ENCODE measurements around the gene KRT76. TPM values are rescaled to one million over a fixed set of nuclear protein-coding genes. Genes with fewer than 3 reads are reported as not detected.

KRT76 gene
- total and polyA plus RNA-seq, 4 donors = not detected

DNA sequence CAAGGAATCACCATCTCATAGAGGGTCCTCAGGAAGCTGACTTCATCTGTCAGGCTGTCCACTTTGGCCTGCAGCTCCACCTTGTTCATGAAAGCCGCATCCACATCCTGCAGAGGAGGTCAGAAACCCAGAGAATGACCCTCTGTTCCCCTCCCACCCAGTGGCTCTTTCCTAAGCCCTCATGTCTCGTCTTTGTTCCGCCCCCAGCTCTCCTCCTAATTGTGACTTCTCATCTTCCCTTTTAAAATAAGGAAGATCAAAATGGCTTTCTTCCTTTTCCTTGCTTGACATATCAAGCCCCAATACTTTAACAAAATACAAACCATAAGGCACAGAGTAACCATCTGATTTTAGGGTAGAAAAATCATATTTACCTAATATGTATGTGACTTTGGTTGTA lies 4.4 kb downstream of the KRT76 start:
- no peak overlapping the region for H3K4me3 ChIP-seq
- no peaks in the 10 kb centered on the region for H3K4me1 ChIP-seq (ENCODE audit: control insufficient read depth in 5 of 5, insufficient read depth in 5 of 5, low read length in 5 of 5)
- H3K27me3 ChIP-seq (ENCODE audit: control insufficient read depth in 3 of 3, insufficient read depth in 3 of 3, low read length in 2 of 3) = peaks cover 0 to 12% (median 0%) of the 10 kb centered on the region in 3 donors
- ATAC-seq (ENCODE audit: insufficient read depth, low FRiP score) = no peak
- TF ChIP-seq, protein P1, sequence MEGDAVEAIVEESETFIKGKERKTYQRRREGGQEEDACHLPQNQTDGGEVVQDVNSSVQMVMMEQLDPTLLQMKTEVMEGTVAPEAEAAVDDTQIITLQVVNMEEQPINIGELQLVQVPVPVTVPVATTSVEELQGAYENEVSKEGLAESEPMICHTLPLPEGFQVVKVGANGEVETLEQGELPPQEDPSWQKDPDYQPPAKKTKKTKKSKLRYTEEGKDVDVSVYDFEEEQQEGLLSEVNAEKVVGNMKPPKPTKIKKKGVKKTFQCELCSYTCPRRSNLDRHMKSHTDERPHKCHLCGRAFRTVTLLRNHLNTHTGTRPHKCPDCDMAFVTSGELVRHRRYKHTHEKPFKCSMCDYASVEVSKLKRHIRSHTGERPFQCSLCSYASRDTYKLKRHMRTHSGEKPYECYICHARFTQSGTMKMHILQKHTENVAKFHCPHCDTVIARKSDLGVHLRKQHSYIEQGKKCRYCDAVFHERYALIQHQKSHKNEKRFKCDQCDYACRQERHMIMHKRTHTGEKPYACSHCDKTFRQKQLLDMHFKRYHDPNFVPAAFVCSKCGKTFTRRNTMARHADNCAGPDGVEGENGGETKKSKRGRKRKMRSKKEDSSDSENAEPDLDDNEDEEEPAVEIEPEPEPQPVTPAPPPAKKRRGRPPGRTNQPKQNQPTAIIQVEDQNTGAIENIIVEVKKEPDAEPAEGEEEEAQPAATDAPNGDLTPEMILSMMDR (IDR thresholded peaks at IDR 0.05; ENCODE audit: control extremely low read depth, extremely low read depth) = no peak
- no peak overlapping the region for H3K27ac ChIP-seq (ENCODE audit: low read depth in 1 of 2, low read length in 1 of 2)
- DNase-seq = no peak
- 66 to 78% methylated on average over 3 of the region's 3 CpGs for WGBS, 2 donors
- H3K9ac ChIP-seq (ENCODE audit: insufficient read depth in 1 of 2, low read length in 2 of 2) = no peak overlapping the region
- peaks cover 0 to 3% (median 0%) of the 10 kb centered on the region in 4 donors for H3K9me3 ChIP-seq (ENCODE audit: control insufficient read depth in 4 of 4, insufficient read depth in 3 of 4, low read length in 3 of 4)
- no peaks in the 10 kb centered on the region for H3K36me3 ChIP-seq (ENCODE audit: control insufficient read depth in 4 of 4, insufficient read depth in 4 of 4, low read length in 4 of 4)

DNA sequence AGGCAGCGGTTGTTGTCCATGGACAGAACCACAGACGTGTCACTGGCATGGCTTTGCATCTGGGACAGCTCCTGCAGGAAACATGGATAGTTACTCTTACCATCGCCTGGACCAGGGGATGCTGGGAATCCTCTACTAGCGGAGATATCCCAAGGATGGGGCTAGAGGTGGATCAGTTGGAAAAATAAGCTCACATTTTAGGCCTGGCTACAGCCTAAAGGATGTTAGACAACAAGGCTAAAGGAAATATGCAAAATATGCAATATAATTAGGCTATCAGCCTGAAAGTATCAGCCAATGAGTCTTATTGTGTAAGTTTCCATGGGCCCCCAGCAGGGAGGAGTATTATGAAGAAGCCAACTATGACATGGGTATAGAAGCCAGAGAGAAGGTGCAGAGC lies 5.0 kb downstream of the KRT76 start:
- no peak overlapping the region for H3K9ac ChIP-seq (ENCODE audit: insufficient read depth in 1 of 2, low read length in 2 of 2)
- H3K27me3 ChIP-seq (ENCODE audit: control insufficient read depth in 3 of 3, insufficient read depth in 3 of 3, low read length in 2 of 3) = peaks cover 0 to 12% (median 0%) of the 10 kb centered on the region in 3 donors
- H3K36me3 ChIP-seq (ENCODE audit: control insufficient read depth in 4 of 4, insufficient read depth in 4 of 4, low read length in 4 of 4) = no peaks in the 10 kb centered on the region
- H3K27ac ChIP-seq (ENCODE audit: low read depth in 1 of 2, low read length in 1 of 2) = no peak overlapping the region
- ATAC-seq (ENCODE audit: insufficient read depth, low FRiP score) (no peak), DNase-seq (no peak)
- no peak overlapping the region for H3K4me3 ChIP-seq
- H3K9me3 ChIP-seq (ENCODE audit: control insufficient read depth in 4 of 4, insufficient read depth in 3 of 4, low read length in 3 of 4) = peaks cover 0 to 3% (median 0%) of the 10 kb centered on the region in 4 donors
- TF ChIP-seq, protein P1 (IDR thresholded peaks at IDR 0.05; ENCODE audit: control extremely low read depth, extremely low read depth) = no peak
- H3K4me1 ChIP-seq (ENCODE audit: control insufficient read depth in 5 of 5, insufficient read depth in 5 of 5, low read length in 5 of 5) = no peaks in the 10 kb centered on the region
- WGBS, 2 donors = 90 to 95% methylated on average over 4 of the region's 4 CpGs

DNA sequence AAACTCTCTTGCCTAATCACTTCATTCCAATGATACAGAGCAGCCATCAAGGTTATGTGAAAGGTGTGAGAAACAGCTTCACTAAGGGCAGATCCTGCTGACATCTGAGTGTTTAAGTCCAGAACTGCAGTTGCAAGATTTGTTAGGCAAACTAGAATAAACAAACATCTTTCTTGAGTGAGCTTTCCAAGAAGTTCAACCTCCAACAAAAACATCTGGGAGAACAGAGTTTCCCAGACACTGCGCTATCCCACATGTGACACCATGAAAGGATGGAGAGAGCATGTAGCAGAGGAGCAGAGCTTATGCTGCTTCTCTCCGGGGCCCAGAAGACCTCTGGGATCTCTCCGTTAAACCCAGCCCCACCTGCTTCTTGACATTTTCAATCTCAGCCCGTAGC lies 5.6 kb downstream of the KRT76 start:
- Histone ChIP-seq H3K36me3 (ENCODE audit: control insufficient read depth in 4 of 4, insufficient read depth in 4 of 4, low read length in 4 of 4) (no peaks in the 10 kb centered on the region), H3K4me3 (no peak overlapping the region), H3K4me1 (ENCODE audit: control insufficient read depth in 5 of 5, insufficient read depth in 5 of 5, low read length in 5 of 5) (no peaks in the 10 kb centered on the region), H3K9ac (ENCODE audit: insufficient read depth in 1 of 2, low read length in 2 of 2) (no peak overlapping the region), H3K27ac (ENCODE audit: low read depth in 1 of 2, low read length in 1 of 2) (no peak overlapping the region), H3K9me3 (ENCODE audit: control insufficient read depth in 4 of 4, insufficient read depth in 3 of 4, low read length in 3 of 4) (peaks cover 0 to 3% (median 0%) of the 10 kb centered on the region in 4 donors), H3K27me3 (ENCODE audit: control insufficient read depth in 3 of 3, insufficient read depth in 3 of 3, low read length in 2 of 3) (peaks cover 0 to 12% (median 0%) of the 10 kb centered on the region in 3 donors)
- DNase-seq (no peak), ATAC-seq (ENCODE audit: insufficient read depth, low FRiP score) (no peak)
- 79% methylated on average over 4 of the region's 4 CpGs for WGBS, 2 donors
- TF ChIP-seq, protein P1 (IDR thresholded peaks at IDR 0.05; ENCODE audit: control extremely low read depth, extremely low read depth) = no peak

DNA sequence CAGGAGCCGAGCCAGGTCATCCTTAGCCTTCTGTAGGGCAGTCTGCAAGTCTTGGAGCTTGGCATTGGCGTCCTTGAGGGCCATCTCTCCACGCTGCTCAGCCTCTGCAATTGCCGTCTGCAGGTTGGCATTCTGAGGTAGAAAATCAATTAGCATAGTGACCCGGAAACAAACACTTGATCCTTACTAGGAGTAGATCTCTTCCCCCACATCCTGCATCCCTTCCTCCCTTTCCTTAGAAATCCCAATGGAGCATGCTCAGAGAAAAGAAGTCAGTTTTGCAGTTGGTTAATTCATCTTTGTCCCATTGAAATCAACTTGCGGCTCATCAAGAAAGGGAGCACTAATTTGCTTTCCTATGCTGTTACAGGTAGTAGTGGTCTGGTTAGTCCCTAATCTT lies 6.1 kb downstream of the KRT76 start:
- Histone ChIP-seq H3K36me3 (ENCODE audit: control insufficient read depth in 4 of 4, insufficient read depth in 4 of 4, low read length in 4 of 4) (no peaks in the 10 kb centered on the region), H3K4me1 (ENCODE audit: control insufficient read depth in 5 of 5, insufficient read depth in 5 of 5, low read length in 5 of 5) (no peaks in the 10 kb centered on the region), H3K27me3 (ENCODE audit: control insufficient read depth in 3 of 3, insufficient read depth in 3 of 3, low read length in 2 of 3) (peaks cover 0 to 12% (median 0%) of the 10 kb centered on the region in 3 donors), H3K27ac (ENCODE audit: low read depth in 1 of 2, low read length in 1 of 2) (no peak overlapping the region), H3K9me3 (ENCODE audit: control insufficient read depth in 4 of 4, insufficient read depth in 3 of 4, low read length in 3 of 4) (peaks cover 0 to 3% (median 0%) of the 10 kb centered on the region in 4 donors), H3K4me3 (no peak overlapping the region), H3K9ac (ENCODE audit: insufficient read depth in 1 of 2, low read length in 2 of 2) (no peak overlapping the region)
- 82 to 88% methylated on average over 6 of the region's 6 CpGs for WGBS, 2 donors
- no peak for ATAC-seq (ENCODE audit: insufficient read depth, low FRiP score)
- no peak for DNase-seq
- TF ChIP-seq, protein P1 (IDR thresholded peaks at IDR 0.05; ENCODE audit: control extremely low read depth, extremely low read depth) = no peak

Measured in lung (tissue), 12 donors.